IMR-90 (cell line): Measurements from ENCODE around the gene UGT3A1.

Experiments used
- CTCF ChIP-seq: conservative IDR thresholded peaks from 2 replicates; pipeline ENCODE4 v1.5.1; 2012; ENCODE audit warnings: mild to moderate bottlenecking, low read depth, low read length, improper control_type of control experiment
- MAFK ChIP-seq: IDR thresholded peaks from 2 replicates; pipeline ENCODE4 v1.6.1; 2012; ENCODE audit warnings: low read depth, low read length, improper control_type of control experiment
- POLR2A ChIP-seq: IDR thresholded peaks from 2 replicates; pipeline ENCODE4 v1.6.1; 2012; ENCODE audit warnings: mild to moderate bottlenecking, low read depth, low read length
- RAD21 ChIP-seq: IDR thresholded peaks from 2 replicates; pipeline ENCODE4 v1.6.1; 2012; ENCODE audit warnings: low read length, improper control_type of control experiment
- USF2 ChIP-seq: fragments of 150-350 bp; IDR thresholded peaks from 2 replicates; pipeline ENCODE4 v1.6.1; 2017; ENCODE audit warnings: mild to moderate bottlenecking, antibody characterized with exemption, low read length, low read depth

GRCh38 chr5:36028816-36029465 is 37.8 kb upstream of the UGT3A1 start:
- no peak for TF ChIP-seq POLR2A
- no peak for TF ChIP-seq MAFK
- no peak for TF ChIP-seq RAD21
- TF ChIP-seq CTCF = no peak
- no peak for TF ChIP-seq USF2
